Activated CD4-positive, alpha-beta T cell treated with anti-CD3 and anti-CD28 coated beads, Interleukin-2, amount 50 U/mL, for 4 hours (primary cell): ENCODE results near the gene SULT1C2.

Experiments used
- DNase-seq, 2 experiments: peaks; one replicate each; pipeline ENCODE4 v3.0.0-alpha.2; 2020

SULT1C2 gene

GRCh38 chr2:108297436-108298141 is 8.9 kb downstream of the SULT1C2 start:
- DNase-seq, result no peak

- no peak for DNase-seq
These were observed 12.9 kb downstream of the SULT1C2 start for GRCh38 chr2:108301558-108301957.

GRCh38 chr2:108304975-108305374 is 16.3 kb downstream of the SULT1C2 start:
- no peak for DNase-seq

- DNase-seq, result no peak
These were observed 17.2 kb downstream of the SULT1C2 start for GRCh38 chr2:108305901-108306300.

GRCh38 chr2:108309903-108310302 is 21.2 kb downstream of the SULT1C2 start:
- no peak for DNase-seq

- no peak for DNase-seq
These were observed 26.0 kb downstream of the SULT1C2 start for GRCh38 chr2:108314586-108315296.

- no peak for DNase-seq
These were observed 26.8 kb downstream of the SULT1C2 start for GRCh38 chr2:108315444-108315934.

- no peak for DNase-seq
These were observed 27.3 kb downstream of the SULT1C2 start for GRCh38 chr2:108316033-108316432.

GRCh38 chr2:108316461-108317258 is 28.0 kb downstream of the SULT1C2 start:
- DNase-seq, result no peak

- no peak for DNase-seq
These were observed 31.7 kb downstream of the SULT1C2 start for GRCh38 chr2:108320326-108320922.

GRCh38 chr2:108323619-108324018 is 34.9 kb downstream of the SULT1C2 start:
- no peak for DNase-seq

GRCh38 chr2:108324531-108325255 is 36.0 kb downstream of the SULT1C2 start:
- no peak for DNase-seq

GRCh38 chr2:108325756-108326155 is 37.1 kb downstream of the SULT1C2 start:
- DNase-seq, result no peak

GRCh38 chr2:108329771-108330170 is 41.1 kb downstream of the SULT1C2 start:
- no peak for DNase-seq

- no peak for DNase-seq
These were observed 42.3 kb downstream of the SULT1C2 start for GRCh38 chr2:108330979-108331378.

- no peak for DNase-seq
These were observed 57.3 kb downstream of the SULT1C2 start for GRCh38 chr2:108345951-108346350.

GRCh38 chr2:108346827-108347226 is 58.1 kb downstream of the SULT1C2 start:
- no peak for DNase-seq

GRCh38 chr2:108347786-108348185 is 59.1 kb downstream of the SULT1C2 start:
- DNase-seq, result no peak

- DNase-seq, result no peak
These were observed 60.3 kb downstream of the SULT1C2 start for GRCh38 chr2:108348816-108349570.

- DNase-seq, result no peak
These were observed 60.9 kb downstream of the SULT1C2 start for GRCh38 chr2:108349571-108349928.

- no peak for DNase-seq
These were observed 63.2 kb downstream of the SULT1C2 start for GRCh38 chr2:108351889-108352288.

GRCh38 chr2:108354136-108354535 is 65.4 kb downstream of the SULT1C2 start:
- DNase-seq, result no peak
